HCT116 (cell line): ENCODE measurements around the gene BSN.

Experiments
- CEBPB ChIP-seq: IDR thresholded peaks from 2 replicates; pipeline ENCODE4 v1.6.1; 2012; ENCODE audit warnings: low read depth
- EZH2 ChIP-seq: fragments of 200-600 bp; sonication (generic); IDR thresholded peaks from 2 replicates; pipeline ENCODE4 v1.6.1; 2017; ENCODE audit warnings: antibody characterized with exemption, mixed run types
- EZH2phosphoT487 ChIP-seq: fragments of 200-600 bp; IDR thresholded peaks from 2 replicates; pipeline ENCODE4 v1.6.1; 2018; ENCODE audit warnings: antibody characterized with exemption, borderline replicate concordance
- POLR2AphosphoS5 ChIP-seq: IDR thresholded peaks from 2 replicates; pipeline ENCODE4 v1.6.1; 2011; ENCODE audit warnings: mild to moderate bottlenecking, low read depth, low read length, moderate library complexity
- RAD21 ChIP-seq: IDR thresholded peaks from 2 replicates; pipeline ENCODE4 v1.6.1; 2012; ENCODE audit warnings: low read depth, mild to moderate bottlenecking
- TF ChIP-seq, protein P1 (sequence below), 3 experiments: fragments of 200-600 bp in 1 of 3; sonication (generic) in 1 of 3; IDR thresholded peaks in 2 of 3; conservative IDR thresholded peaks in 1 of 3; 2 replicates each; pipeline ENCODE4 v1.5.1; 2012 to 2017; ENCODE audit warnings: low read depth in 2 of 3, low read length in 2 of 3, antibody characterized with exemption in 1 of 3, borderline replicate concordance in 1 of 3, control low read depth in 1 of 3, mild to moderate bottlenecking in 1 of 3, mixed read lengths in 1 of 3, mixed run types in 1 of 3, moderate library complexity in 1 of 3; ENCODE audit not compliant: insufficient read depth in 1 of 3
- TF ChIP-seq, protein P2 (sequence below): IDR thresholded peaks from 2 replicates; pipeline ENCODE4 v1.6.1; 2011; ENCODE audit warnings: mild to moderate bottlenecking, low read length, moderate library complexity; ENCODE audit not compliant: insufficient replicate concordance; ENCODE audit errors: extremely low read depth

DNA sequence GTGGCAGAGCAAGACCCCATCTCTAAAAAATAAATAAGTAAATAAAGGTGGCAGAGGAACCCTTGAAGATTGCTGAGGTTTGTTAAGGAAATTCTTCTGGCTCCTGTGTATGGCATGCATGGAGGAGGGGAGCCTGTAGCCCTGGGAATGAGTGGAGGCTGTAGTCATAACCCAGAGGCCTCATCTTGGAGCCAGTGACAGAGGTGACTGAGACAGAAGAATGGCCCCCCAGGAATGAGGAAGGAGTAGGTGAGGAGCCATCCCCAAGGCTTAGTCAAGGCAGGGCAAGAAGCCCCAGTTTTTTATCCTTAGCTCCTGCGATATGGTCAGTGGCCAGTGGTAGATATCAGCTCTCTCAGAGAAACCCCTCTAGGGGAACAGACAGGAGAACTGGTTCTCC lies 46.5 kb downstream of the BSN start:
- no peak for TF ChIP-seq RAD21
- TF ChIP-seq CEBPB, result no peak
- TF ChIP-seq, protein P1, sequence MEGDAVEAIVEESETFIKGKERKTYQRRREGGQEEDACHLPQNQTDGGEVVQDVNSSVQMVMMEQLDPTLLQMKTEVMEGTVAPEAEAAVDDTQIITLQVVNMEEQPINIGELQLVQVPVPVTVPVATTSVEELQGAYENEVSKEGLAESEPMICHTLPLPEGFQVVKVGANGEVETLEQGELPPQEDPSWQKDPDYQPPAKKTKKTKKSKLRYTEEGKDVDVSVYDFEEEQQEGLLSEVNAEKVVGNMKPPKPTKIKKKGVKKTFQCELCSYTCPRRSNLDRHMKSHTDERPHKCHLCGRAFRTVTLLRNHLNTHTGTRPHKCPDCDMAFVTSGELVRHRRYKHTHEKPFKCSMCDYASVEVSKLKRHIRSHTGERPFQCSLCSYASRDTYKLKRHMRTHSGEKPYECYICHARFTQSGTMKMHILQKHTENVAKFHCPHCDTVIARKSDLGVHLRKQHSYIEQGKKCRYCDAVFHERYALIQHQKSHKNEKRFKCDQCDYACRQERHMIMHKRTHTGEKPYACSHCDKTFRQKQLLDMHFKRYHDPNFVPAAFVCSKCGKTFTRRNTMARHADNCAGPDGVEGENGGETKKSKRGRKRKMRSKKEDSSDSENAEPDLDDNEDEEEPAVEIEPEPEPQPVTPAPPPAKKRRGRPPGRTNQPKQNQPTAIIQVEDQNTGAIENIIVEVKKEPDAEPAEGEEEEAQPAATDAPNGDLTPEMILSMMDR (IDR thresholded peaks at IDR 0.05 in 2 of 3, conservative IDR thresholded peaks at IDR 0.05 in 1 of 3; ENCODE audit: borderline replicate concordance in 1 of 3, insufficient read depth in 1 of 3, low read depth in 2 of 3, low read length in 2 of 3), result no peak
- TF ChIP-seq, protein P2, sequence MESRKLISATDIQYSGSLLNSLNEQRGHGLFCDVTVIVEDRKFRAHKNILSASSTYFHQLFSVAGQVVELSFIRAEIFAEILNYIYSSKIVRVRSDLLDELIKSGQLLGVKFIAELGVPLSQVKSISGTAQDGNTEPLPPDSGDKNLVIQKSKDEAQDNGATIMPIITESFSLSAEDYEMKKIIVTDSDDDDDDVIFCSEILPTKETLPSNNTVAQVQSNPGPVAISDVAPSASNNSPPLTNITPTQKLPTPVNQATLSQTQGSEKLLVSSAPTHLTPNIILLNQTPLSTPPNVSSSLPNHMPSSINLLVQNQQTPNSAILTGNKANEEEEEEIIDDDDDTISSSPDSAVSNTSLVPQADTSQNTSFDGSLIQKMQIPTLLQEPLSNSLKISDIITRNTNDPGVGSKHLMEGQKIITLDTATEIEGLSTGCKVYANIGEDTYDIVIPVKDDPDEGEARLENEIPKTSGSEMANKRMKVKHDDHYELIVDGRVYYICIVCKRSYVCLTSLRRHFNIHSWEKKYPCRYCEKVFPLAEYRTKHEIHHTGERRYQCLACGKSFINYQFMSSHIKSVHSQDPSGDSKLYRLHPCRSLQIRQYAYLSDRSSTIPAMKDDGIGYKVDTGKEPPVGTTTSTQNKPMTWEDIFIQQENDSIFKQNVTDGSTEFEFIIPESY, result no peak
- no peak for TF ChIP-seq POLR2AphosphoS5
- no peak for TF ChIP-seq EZH2
- no peak for TF ChIP-seq EZH2phosphoT487
